ENCODE data around the gene SYNPO. TPM values are rescaled to one million over a fixed set of nuclear protein-coding genes. Genes with fewer than 3 reads are reported as not detected.

SYNPO gene
- total RNA-seq, 4 donors from 2014 or later, result 15.5 to 89.4 (median 41.8) TPM

DNA sequence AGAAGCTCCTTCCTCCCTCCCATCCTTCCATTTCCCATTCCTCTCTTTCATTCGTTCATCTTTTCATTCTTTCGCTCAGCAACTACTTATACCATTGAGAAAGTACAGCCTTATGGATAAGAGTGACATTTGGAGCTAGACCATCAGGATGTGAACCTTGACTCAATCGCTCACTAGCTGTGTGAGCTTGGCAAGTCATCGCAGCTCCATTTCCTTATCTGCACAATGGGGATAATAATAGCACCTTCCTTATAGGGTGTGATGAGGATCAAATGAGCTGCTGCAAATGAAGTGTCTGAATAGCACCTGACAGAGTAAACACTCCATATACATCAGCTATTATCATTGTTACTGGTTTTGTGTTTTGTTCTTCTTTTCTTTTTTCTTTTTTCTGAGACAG lies 28.1 kb upstream of the SYNPO start:
- Histone ChIP-seq H3K27me3 (no peaks in the 10 kb centered on the region), H3K36me3 (no peaks in the 10 kb centered on the region), H3K4me3 (no peak overlapping the region), H3K9me3 (no peaks in the 10 kb centered on the region), H3K27ac (peak overlapping the region; percentile 54 to 77 (median 70)), H3K4me1 (peaks cover 30 to 79% (median 65%) of the 10 kb centered on the region in 4 donors)
- intact Hi-C loops (cut with DNase I; ENCODE audit: low total_unique reads) (no loop called here), in situ Hi-C loops (cut with MboI; ENCODE audit: low pct_ligation_motif_present in 1 of 4, low pct_unique_long_range_greater_than_20kb in 1 of 4, low sequenced_read_pairs in 3 of 4) (no loop called here)
- no peak for DNase-seq
- TF ChIP-seq POLR2AphosphoS5 (IDR thresholded peaks at IDR 0.05), result peak in 1 of 3 donors; percentile 59
- TF ChIP-seq, protein P1, sequence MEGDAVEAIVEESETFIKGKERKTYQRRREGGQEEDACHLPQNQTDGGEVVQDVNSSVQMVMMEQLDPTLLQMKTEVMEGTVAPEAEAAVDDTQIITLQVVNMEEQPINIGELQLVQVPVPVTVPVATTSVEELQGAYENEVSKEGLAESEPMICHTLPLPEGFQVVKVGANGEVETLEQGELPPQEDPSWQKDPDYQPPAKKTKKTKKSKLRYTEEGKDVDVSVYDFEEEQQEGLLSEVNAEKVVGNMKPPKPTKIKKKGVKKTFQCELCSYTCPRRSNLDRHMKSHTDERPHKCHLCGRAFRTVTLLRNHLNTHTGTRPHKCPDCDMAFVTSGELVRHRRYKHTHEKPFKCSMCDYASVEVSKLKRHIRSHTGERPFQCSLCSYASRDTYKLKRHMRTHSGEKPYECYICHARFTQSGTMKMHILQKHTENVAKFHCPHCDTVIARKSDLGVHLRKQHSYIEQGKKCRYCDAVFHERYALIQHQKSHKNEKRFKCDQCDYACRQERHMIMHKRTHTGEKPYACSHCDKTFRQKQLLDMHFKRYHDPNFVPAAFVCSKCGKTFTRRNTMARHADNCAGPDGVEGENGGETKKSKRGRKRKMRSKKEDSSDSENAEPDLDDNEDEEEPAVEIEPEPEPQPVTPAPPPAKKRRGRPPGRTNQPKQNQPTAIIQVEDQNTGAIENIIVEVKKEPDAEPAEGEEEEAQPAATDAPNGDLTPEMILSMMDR (IDR thresholded peaks at IDR 0.05), result no peak
- WGBS, 2 donors (ENCODE audit: low coverage in 1 of 2), result 57 to 81% methylated on average over 2 to 4 of the region's 4 CpGs

DNA sequence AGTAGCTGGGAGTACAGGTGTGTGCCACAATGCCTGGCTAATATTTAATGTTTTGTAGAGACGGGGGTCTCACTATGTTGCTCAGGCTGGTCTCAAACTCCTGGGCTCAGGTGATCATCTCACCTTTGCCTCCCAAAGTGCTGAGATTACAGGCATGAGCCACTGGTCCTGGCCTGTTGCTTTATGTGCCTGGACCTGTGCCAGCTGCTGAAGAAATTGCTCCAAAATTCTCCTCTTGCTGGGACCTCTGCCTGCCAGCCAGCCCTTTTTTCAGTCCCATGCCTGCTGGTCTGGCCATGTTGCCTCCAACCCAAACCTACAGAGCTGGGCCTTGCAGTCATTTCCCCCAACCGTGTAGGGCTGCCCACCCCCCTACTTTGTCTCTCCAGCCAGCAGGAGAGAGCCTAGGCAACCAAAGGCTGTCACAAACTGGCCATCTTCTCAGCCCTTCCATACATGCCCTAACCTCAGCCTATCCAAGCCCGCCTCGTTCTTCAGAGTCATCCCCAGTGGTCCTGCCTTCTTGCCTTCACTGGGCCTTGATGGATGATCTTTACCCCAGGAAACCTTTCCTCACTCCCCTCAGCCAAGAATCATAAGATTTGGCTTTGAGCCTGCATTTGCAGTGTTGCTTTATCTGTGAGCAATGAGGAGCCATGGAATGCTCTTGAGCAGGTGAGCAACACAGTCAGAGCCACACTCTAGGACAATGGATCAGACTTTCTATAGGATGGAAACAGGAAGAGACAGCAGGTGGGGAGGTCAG lies 27.4 kb upstream of the SYNPO start:
- peak overlapping the region; percentile 32 to 70 (median 62) for H3K27ac ChIP-seq
- intact Hi-C loops (cut with DNase I; ENCODE audit: low total_unique reads), result no loop called here
- no peaks in the 10 kb centered on the region for H3K9me3 ChIP-seq
- H3K4me3 ChIP-seq, result no peak overlapping the region
- DNase-seq, result peak; percentile 53
- H3K36me3 ChIP-seq, result no peaks in the 10 kb centered on the region
- in situ Hi-C loops (cut with MboI; ENCODE audit: low pct_ligation_motif_present in 1 of 4, low pct_unique_long_range_greater_than_20kb in 1 of 4, low sequenced_read_pairs in 3 of 4), result no loop called here
- TF ChIP-seq, protein P1 (IDR thresholded peaks at IDR 0.05), result no peak
- TF ChIP-seq POLR2A (IDR thresholded peaks at IDR 0.05) (no peak), POLR2AphosphoS5 (IDR thresholded peaks at IDR 0.05) (no peak), EP300 (IDR thresholded peaks at IDR 0.05; ENCODE audit: low read depth) (no peak)
- no peaks in the 10 kb centered on the region for H3K27me3 ChIP-seq
- peaks cover 30 to 81% (median 65%) of the 10 kb centered on the region in 4 donors for H3K4me1 ChIP-seq
- 60% methylated on average over 4 of the region's 4 CpGs; no CpG with 5 or more reads in 1 of the 2 donors for WGBS, 2 donors (ENCODE audit: low coverage in 1 of 2)

DNA sequence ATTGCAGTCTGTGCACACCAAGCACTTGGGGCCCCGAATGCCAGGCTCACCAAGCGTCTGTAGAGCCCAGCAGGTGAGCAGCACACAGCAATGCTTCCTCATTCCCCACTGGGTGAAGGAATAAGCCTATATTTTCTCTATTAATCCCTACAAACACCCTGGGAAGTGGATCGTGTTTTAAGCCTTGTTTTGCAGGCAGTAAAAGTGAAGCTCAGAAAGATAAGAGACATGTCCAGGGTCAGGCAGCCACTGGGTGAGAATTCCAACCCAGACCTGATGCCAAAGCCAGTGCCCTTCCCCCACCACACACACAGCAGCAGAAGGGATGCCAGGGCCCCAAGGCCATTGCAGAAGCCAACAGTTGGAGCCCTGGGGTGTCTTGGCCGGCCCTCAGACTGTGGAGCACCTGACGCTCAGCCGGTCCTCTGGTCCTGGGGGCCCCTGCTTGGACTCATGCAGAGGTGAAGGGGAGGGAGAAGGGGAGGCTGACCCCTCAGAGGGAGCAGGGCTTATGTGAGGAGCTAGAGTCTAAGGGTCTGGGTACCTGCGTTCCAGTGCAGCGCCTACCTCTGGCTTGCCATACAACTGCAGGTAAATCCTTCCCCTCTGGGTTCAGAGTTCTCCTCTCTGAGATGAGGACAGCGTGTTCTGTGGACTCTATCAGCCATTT lies 26.3 kb upstream of the SYNPO start:
- no peaks in the 10 kb centered on the region for H3K27me3 ChIP-seq
- no peaks in the 10 kb centered on the region for H3K36me3 ChIP-seq
- H3K9me3 ChIP-seq, result no peaks in the 10 kb centered on the region
- in situ Hi-C loops (cut with MboI; ENCODE audit: low pct_ligation_motif_present in 1 of 4, low pct_unique_long_range_greater_than_20kb in 1 of 4, low sequenced_read_pairs in 3 of 4) (no loop called here), intact Hi-C loops (cut with DNase I; ENCODE audit: low total_unique reads) (no loop called here)
- 62% methylated on average over 9 of the region's 9 CpGs; no CpG with 5 or more reads in 1 of the 2 donors for WGBS, 2 donors (ENCODE audit: low coverage in 1 of 2)
- peak overlapping the region in 3 of 4 donors; percentile 47 to 70 (median 53) for H3K27ac ChIP-seq
- H3K4me1 ChIP-seq, result peaks cover 30 to 89% (median 65%) of the 10 kb centered on the region in 4 donors
- DNase-seq, result no peak
- H3K4me3 ChIP-seq, result no peak overlapping the region
- no peak for TF ChIP-seq POLR2A (IDR thresholded peaks at IDR 0.05)
- TF ChIP-seq, protein P1 (IDR thresholded peaks at IDR 0.05), result peak in 1 of 5 experiments; percentile 21

DNA sequence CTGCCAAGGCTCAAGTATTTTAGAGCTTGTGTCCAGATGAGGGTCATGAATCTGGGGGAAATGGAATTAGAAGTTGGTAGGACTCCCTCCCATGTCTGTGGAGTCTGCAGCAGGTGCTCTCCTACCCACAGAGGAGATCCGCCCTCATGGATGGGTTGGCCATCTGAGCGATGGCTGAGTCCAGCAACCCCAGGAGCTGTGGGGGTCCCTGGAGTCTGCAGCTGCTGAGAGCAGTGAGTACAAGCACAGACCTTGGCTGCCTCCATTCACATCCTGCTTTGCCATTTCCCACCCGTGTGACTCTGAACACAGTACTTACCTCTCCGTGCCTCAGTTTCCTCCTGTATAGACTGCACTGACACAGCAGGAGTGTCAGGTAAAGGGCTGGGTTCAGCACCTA lies 25.8 kb upstream of the SYNPO start:
- DNase-seq, result no peak
- Histone ChIP-seq H3K4me3 (no peak overlapping the region), H3K4me1 (peaks cover 30 to 92% (median 62%) of the 10 kb centered on the region in 4 donors), H3K9me3 (no peaks in the 10 kb centered on the region), H3K36me3 (no peaks in the 10 kb centered on the region), H3K27me3 (no peaks in the 10 kb centered on the region), H3K27ac (peak overlapping the region; percentile 47 to 70 (median 50))
- no peak for TF ChIP-seq POLR2A (IDR thresholded peaks at IDR 0.05)
- TF ChIP-seq EP300 (IDR thresholded peaks at IDR 0.05; ENCODE audit: low read depth), result no peak
- no peak for TF ChIP-seq POLR2AphosphoS5 (IDR thresholded peaks at IDR 0.05)
- TF ChIP-seq, protein P1 (IDR thresholded peaks at IDR 0.05), result no peak
- intact Hi-C loops (cut with DNase I; ENCODE audit: low total_unique reads), result no loop called here
- in situ Hi-C loops (cut with MboI; ENCODE audit: low pct_ligation_motif_present in 1 of 4, low pct_unique_long_range_greater_than_20kb in 1 of 4, low sequenced_read_pairs in 3 of 4), result no loop called here
- WGBS, 2 donors (ENCODE audit: low coverage in 1 of 2), result 47% methylated on average over 4 of the region's 4 CpGs; no CpG with 5 or more reads in 1 of the 2 donors

All from transverse colon (tissue), 4 donors.